ENCODE measurements around the gene LRRC10B. TPM values are rescaled to one million over a fixed set of nuclear protein-coding genes. Genes with fewer than 3 reads are reported as not detected.

Gene LRRC10B
- total RNA-seq, 2 experiments from 2014 or later = not detected

GRCh38 chr11:61472282-61472681 is 36.3 kb upstream of the LRRC10B start:
- H3K4me1 Mint-ChIP-seq (ENCODE audit: low read depth) = peaks cover 11% of the 10 kb centered on the region
- intact Hi-C loops (cut with micrococcal nuclease) = no loop called here
- H3K9me3 Mint-ChIP-seq = no peaks in the 10 kb centered on the region
- DNase-seq (no peak), ATAC-seq (no peak)
- CTCF ChIA-PET = interaction anchor here (1.0 to 1.8 kb wide), 5 partner anchors 10 to 156 kb away, joined by 3 to 12 read pairs (median 3); no protein-coding TSS in a partner anchor
- no peak overlapping the region for H3K4me3 Mint-ChIP-seq
- H3K27me3 Mint-ChIP-seq = no peaks in the 10 kb centered on the region
- POLR2A ChIA-PET = no interaction called here
- peaks cover 6% of the 10 kb centered on the region for H3K36me3 Mint-ChIP-seq (ENCODE audit: low read depth)
- no peak overlapping the region for H3K27ac Mint-ChIP-seq
- TF ChIP-seq, protein P1, sequence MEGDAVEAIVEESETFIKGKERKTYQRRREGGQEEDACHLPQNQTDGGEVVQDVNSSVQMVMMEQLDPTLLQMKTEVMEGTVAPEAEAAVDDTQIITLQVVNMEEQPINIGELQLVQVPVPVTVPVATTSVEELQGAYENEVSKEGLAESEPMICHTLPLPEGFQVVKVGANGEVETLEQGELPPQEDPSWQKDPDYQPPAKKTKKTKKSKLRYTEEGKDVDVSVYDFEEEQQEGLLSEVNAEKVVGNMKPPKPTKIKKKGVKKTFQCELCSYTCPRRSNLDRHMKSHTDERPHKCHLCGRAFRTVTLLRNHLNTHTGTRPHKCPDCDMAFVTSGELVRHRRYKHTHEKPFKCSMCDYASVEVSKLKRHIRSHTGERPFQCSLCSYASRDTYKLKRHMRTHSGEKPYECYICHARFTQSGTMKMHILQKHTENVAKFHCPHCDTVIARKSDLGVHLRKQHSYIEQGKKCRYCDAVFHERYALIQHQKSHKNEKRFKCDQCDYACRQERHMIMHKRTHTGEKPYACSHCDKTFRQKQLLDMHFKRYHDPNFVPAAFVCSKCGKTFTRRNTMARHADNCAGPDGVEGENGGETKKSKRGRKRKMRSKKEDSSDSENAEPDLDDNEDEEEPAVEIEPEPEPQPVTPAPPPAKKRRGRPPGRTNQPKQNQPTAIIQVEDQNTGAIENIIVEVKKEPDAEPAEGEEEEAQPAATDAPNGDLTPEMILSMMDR (IDR thresholded peaks at IDR 0.05) = no peak

DNA sequence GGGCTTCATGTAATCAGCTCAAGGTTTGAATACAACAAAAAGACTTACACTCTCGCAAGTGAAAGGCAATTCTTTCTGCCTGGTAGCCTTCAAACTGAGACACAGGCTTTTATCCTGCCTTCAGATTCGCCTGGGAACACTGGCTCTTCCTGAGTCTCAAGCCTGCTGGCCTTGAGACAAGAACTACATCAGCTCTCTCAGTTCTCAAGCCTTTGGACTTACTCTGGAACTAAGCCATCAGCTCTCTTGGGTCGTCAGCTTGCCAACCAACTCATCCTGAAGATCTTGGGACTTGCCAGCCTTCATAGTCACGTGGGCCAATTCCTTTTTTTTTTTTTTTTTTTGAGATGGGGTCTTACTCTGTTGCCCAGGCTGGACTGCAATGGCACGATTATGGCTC is 35.7 kb upstream of the LRRC10B start:
- peaks cover 6% of the 10 kb centered on the region for H3K36me3 Mint-ChIP-seq (ENCODE audit: low read depth)
- H3K4me3 Mint-ChIP-seq = no peak overlapping the region
- TF ChIP-seq, protein P1 (IDR thresholded peaks at IDR 0.05) = no peak
- no peak for DNase-seq
- intact Hi-C loops (cut with micrococcal nuclease) = no loop called here
- POLR2A ChIA-PET = no interaction called here
- no peaks in the 10 kb centered on the region for H3K9me3 Mint-ChIP-seq
- CTCF ChIA-PET = interaction anchor here (1.2 to 1.8 kb wide), 2 partner anchors 36 to 44 kb away, joined by 3 to 12 read pairs; no protein-coding TSS in a partner anchor
- H3K27ac Mint-ChIP-seq = no peak overlapping the region
- ATAC-seq = no peak
- H3K27me3 Mint-ChIP-seq = no peaks in the 10 kb centered on the region
- H3K4me1 Mint-ChIP-seq (ENCODE audit: low read depth) = peaks cover 9% of the 10 kb centered on the region

DNA sequence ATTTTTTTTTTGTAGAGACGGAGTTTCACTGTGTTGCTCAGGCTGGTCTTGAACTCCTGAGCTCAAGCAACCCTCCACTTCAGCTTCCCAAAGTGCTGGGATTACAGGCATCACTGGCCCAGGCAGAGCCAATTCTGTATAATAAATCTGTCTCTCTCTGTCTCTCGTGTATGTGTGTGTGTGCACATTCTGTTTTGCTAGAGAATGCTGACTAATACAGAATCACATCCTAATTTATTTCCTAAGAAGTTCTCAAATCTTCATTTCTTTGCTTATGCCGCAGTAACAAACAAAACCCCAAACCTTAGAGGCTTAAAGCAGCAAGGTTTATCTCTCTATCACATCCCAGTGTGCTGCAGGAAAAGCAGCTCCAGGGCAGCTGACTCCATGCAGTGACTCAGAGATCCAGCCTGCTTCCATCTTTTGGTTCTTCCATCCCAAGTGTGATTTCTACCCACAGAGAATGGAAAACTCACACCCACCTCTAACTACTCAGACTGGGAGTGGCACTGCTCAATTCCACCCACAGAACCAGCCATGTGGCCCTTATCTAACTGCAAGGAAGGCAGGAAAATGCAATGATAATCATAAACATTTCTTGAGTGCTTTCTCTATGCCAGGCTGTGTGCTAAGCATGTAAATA is 35.1 kb upstream of the LRRC10B start:
- TF ChIP-seq, protein P1 (IDR thresholded peaks at IDR 0.05) = no peak
- CTCF ChIA-PET = interaction anchor here (1.0 kb wide), 1 partner anchor 27 kb away, joined by 3 read pairs; no protein-coding TSS in a partner anchor
- no peak overlapping the region for H3K27ac Mint-ChIP-seq

DNA sequence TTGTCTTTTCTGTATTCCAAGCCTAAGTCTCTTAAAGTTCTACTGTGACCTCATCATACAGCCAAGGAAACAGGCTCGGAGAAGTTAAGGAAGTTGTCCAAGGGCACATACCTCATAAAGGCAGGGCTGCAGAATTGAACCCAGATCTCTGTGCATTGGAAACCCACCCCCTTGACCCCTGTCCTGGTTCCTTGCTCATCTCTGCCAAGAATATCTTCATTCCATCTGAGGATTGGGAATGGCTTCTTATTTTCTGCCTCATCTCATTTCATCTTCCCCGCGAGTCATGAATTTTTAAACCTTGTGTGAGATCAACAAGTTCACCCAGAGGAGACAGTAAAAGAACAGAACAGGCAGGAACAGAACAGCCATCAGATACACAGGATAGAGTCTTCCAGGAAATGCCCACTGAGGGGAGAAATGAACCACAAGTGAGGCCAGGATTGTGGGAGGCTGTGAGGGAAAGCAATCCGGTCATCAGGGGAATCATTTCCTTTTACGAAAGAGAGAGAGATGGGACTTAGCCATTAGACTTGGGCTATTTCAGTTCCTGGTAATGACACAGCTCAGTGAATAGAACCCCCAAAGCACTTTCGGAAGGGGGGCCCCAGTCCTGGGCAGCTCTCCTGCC is 34.4 kb upstream of the LRRC10B start:
- Mint-ChIP-seq H3K4me3 (no peak overlapping the region), H3K27me3 (no peaks in the 10 kb centered on the region), H3K9me3 (no peaks in the 10 kb centered on the region), H3K4me1 (ENCODE audit: low read depth) (peaks cover 13% of the 10 kb centered on the region), H3K27ac (no peak overlapping the region), H3K36me3 (ENCODE audit: low read depth) (peaks cover 6% of the 10 kb centered on the region)
- ATAC-seq (no peak), DNase-seq (no peak)
- CTCF ChIA-PET = interaction anchor here (1.0 to 16.7 kb wide), 3 partner anchors 28 to 58 kb away, joined by 3 to 253 read pairs (median 5); no protein-coding TSS in a partner anchor
- POLR2A ChIA-PET = interaction anchor here (0.5 to 1.3 kb wide), 2 partner anchors 35 to 47 kb away, joined by 3 to 4 read pairs; no protein-coding TSS in a partner anchor
- intact Hi-C loops (cut with micrococcal nuclease) = no loop called here
- TF ChIP-seq, protein P1 (IDR thresholded peaks at IDR 0.05) = no peak

More for the DNA sequence above, 35.1 kb upstream of the LRRC10B start:
- intact Hi-C loops (cut with micrococcal nuclease) = no loop called here
- Mint-ChIP-seq H3K27me3 (no peaks in the 10 kb centered on the region), H3K9me3 (no peaks in the 10 kb centered on the region), H3K4me3 (no peak overlapping the region), H3K36me3 (ENCODE audit: low read depth) (peaks cover 6% of the 10 kb centered on the region), H3K4me1 (ENCODE audit: low read depth) (peaks cover 13% of the 10 kb centered on the region)
- POLR2A ChIA-PET = no interaction called here
- DNase-seq (no peak), ATAC-seq (no peak)

- DNase-seq (no peak), ATAC-seq (no peak)
- ChIA-PET CTCF (interaction anchor here (1.3 to 16.7 kb wide), 6 partner anchors 26 to 163 kb away, joined by 3 to 253 read pairs (median 4); no protein-coding TSS in a partner anchor), POLR2A (interaction anchor here (1.3 kb wide), 1 partner anchor 46 kb away, joined by 3 read pairs; no protein-coding TSS in a partner anchor)
- intact Hi-C loops (cut with micrococcal nuclease) = loop anchor here (5.0 kb wide), 1 partner anchor 152 kb away; no protein-coding TSS in a partner anchor
- Mint-ChIP-seq H3K36me3 (ENCODE audit: low read depth) (peaks cover 6% of the 10 kb centered on the region), H3K27ac (no peak overlapping the region), H3K4me1 (ENCODE audit: low read depth) (peaks cover 13% of the 10 kb centered on the region), H3K4me3 (no peak overlapping the region), H3K27me3 (no peaks in the 10 kb centered on the region), H3K9me3 (no peaks in the 10 kb centered on the region)
- TF ChIP-seq, protein P1 (IDR thresholded peaks at IDR 0.05) = no peak
These were observed 33.1 kb upstream of the LRRC10B start for GRCh38 chr11:61475433-61475832.

All from activated CD8-positive, alpha-beta T cell treated with anti-CD3 and anti-CD28 coated beads for 36 hours (primary cell).